HG02970 (cell line): Measurements from ENCODE around the gene MGRN1.
"Not testable (repeated sequence)": the region's sequence is repeated elsewhere in the genome, so short reads cannot be mapped to it uniquely, and the experiment has no call there.

Experiments used
- ATAC-seq: cut with Tn5 transposase; IDR thresholded peaks from one replicate; pipeline ENCODE4 v1.9.1; 2021; ENCODE audit warnings: mild to moderate bottlenecking, moderate library complexity, moderate number of reproducible peaks; ENCODE audit not compliant: unreplicated experiment, low FRiP score

The MGRN1 gene

GRCh38 chr16:4649744-4650442 lies 25.3 kb downstream of the MGRN1 start:
- no peak for ATAC-seq

DNA sequence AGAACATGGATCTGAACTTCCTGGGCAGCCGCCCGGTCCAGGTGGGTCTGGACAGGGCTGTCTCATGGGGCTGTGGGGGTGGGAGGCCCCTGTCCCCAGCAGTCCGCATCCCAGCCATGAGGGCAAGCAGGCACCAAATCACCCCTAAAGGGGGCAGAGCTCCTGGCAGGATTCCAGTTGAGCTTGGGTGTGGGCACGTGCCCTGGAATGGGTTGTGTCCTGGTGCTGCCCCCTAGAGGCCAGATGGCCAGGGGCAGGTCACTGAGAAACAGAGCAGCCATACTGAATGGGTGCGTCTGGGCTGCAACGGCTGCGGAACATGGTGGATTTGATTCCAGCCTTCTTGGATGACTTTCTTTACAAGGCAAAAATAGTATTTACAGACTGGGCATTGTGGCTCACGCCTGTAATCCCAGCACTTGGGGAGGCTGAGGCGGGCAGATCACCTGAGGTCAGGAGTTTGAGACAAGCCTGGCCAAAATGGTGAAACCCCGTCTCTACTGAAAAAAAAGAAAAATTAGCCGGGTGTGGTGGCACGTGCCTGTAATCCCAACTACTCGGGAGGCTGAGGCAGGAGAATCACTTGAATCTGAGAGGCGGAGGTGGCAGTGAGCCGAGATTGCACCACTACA lies 25.9 kb downstream of the MGRN1 start:
- not testable (repeated sequence) for ATAC-seq

DNA sequence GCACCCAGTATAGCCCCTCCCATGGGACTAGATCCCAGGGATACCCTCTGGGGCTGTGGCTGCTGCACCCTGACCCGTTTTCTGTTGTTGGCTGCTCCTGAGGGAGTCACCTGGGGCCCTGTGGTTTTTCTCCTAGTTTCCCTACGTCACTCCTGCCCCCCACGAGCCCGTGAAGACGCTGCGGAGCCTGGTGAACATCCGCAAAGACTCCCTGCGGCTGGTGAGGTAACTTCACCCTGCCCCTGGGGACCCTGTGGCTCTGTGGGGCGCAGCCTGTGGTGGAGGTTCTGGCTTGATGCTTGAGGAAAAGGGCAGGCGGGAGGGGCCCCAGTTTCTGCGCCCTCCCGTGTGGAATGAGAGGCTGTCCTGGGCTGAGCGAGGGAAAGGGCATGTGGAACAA lies 27.2 kb downstream of the MGRN1 start:
- no peak for ATAC-seq

- no peak for ATAC-seq
Measured at GRCh38 chr16:4652561-4652960, 27.9 kb downstream of the MGRN1 start.

- ATAC-seq = no peak
Measured at GRCh38 chr16:4654011-4654963, 29.7 kb downstream of the MGRN1 start.

- no peak for ATAC-seq
Measured at GRCh38 chr16:4654964-4655590, 30.5 kb downstream of the MGRN1 start.

DNA sequence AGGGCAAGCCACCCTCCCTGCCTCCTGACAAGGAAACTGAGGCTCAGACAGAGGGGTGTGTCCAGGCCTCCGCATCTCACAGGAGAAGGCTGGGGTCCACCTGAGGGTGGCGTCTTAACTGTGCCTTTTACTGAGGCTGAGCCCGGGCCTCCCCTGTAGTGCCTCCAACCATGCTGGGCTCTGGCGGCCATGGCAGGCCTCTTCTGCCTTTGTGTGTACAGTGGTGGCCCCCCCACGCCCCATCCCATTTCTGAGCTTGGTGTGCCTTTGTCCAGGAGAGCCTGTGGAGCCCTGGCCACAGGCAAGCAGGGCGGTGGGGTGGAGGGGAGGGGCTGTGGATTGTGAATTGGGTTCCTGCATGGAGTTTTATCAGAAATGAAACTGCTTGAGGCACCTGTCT lies 31.2 kb downstream of the MGRN1 start:
- no peak for ATAC-seq

DNA sequence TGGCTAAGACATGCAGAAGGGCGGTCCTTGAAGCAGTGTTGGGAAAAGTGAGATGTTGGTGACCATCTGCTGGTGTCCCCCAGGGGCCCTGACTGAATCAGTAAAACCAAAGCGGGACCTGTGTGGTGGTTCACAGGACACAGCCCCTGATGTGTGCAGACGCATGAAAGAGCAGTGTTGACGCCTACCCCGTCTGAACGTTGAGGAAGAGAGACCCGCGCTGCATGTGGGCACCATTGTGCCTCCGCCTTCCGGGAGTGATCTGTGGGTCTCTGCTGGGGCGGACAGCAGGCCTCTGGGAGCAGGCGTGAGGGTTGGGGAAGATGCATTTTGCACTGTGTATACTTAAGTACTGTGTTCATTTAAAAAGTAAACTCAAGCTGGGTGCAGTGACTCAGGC lies 31.6 kb downstream of the MGRN1 start:
- no peak for ATAC-seq

DNA sequence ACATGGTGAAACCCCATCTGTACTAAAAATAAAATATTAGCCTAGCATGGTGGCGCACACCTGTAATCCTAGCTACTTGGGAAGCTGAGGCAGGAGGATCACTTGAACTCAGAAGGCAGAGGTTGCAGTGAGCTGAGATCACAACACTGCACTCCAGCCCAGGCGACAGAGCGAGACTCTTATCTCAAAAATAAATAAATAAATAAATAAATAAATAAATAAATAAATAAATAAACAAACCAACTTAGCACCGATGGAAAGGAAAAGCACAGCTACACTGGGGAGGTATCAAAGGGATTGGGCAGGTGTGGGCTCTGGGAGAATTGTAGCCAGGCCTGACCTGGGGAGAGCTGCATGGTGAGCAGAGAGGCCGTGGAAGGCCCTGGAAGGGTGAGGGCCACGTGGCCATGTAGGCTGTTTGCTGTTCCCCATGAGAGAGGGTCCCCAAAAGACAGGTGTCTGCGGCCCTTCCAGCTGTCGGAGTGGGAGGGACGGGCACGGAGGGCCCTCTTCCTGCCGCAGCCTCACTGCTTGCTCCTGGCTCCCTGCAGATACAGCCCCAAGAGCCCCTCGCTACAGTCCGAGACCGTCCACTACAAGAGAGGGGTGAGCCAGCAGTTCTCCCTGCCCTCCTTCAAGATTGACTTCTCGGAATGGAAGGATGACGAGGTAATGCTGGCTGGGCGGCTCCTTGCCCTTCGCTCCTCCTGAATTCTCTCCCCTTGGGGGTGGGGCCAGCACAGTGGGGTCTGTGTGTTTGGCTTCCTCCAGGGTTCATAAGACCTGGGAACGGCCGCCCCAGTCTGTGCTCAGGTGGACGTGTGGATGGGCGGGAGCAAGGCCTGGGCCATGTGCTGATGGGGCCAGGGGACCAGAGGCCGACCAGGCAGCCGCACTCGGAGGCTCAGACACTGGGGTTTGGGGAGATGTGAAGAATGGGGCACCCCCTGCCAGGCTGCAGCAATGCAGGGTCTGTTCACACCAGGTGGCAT lies 32.4 kb downstream of the MGRN1 start:
- ATAC-seq = no peak

- no peak for ATAC-seq
Measured at GRCh38 chr16:4659363-4660353, 35.0 kb downstream of the MGRN1 start.

DNA sequence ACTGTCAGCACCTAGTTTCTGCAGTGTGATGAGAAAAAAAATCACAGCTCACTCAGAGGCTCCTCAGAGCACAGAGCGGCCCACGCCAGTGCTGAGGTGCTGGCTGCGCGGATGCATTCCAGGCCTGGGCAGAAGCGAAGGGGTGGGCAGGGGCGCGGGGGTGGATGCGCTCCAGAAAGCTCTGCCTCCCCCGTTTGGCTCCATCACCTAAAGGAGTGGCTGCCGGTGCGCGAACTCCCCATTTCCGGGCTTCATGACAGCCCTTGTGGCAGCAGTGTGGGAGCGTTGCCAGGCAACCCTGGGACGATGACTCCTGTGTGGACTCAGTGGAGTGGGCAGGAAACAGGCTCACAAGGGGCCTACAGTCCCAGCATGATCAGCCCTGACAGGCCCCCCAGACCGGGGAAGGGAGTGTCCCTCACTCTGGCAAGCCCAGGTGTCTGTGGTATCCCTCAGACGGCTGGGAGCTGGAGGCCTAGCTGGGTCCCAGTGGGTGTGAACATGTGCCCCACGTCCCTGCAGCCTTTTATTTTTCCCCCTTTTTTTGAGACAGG lies 35.9 kb downstream of the MGRN1 start:
- ATAC-seq = no peak

DNA sequence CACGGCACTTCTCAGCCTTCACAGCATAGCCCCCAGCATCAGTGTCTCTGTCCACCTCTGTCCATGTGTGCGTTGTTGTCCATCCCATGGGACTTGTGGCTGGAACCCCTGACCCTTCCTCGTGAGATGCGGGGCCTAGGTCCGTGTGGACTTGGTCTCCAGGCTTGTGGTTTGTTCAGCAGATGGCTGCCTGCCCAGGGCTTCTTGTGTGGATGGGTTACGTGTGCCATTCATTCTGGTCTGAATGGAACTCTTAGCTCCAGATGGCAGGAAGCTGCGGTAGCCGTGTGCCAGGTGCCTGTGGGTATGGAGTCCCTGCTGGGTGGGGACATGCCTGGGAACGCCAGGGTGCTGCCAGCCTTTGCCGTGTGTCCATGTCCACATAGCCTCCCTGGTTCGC lies 37.0 kb downstream of the MGRN1 start:
- ATAC-seq = no peak

DNA sequence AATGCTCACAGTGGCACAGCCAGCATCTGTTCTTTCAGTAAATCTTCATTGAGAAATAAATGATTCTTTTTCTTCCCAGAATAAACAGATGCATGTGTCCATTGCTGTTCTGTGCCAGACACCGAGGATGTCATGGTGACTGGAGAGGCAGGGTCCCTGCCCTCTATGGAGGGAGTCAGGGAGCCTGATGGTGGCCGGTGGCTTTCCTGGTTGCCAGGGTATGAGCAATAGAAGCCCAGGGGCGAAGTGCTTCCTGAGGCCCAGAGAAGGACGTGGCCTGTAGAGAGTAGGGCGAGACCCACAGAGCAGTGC lies 38.8 kb downstream of the MGRN1 start:
- no peak for ATAC-seq

DNA sequence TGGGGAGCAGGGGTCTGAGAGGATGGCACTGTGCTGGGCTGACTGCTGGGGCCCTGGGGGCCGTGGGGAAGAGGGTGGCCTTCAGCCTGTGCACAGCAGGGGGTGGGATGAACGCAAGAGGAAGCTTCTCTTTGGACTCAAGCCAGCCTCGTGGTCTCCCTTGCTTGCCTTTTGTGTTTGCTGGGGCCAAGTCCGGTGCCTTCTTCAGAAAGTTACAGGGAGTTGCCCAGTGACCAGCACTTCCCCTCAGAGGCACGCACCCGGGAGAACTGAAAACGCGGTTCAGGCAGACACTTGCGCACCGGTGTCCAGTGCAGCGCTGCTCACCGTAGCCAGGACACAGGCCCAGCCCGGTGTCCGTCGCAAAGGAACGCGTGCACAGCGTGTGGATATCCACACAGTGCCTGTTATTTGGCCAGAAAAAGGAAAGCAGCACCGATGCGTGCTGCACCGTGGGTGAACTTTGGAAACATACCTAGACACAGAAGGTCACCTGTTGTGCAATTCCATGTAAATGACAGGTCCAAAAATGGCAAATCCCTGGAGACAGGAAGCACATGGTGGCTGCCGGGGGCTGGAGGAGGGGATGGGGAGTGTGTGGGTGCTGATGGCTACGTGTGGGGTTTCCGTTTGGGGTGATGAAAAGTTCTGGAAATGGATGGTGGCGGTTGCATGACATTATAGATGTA lies 39.3 kb downstream of the MGRN1 start:
- no peak for ATAC-seq

- no peak for ATAC-seq
Measured at GRCh38 chr16:4664538-4665418, 40.2 kb downstream of the MGRN1 start.

DNA sequence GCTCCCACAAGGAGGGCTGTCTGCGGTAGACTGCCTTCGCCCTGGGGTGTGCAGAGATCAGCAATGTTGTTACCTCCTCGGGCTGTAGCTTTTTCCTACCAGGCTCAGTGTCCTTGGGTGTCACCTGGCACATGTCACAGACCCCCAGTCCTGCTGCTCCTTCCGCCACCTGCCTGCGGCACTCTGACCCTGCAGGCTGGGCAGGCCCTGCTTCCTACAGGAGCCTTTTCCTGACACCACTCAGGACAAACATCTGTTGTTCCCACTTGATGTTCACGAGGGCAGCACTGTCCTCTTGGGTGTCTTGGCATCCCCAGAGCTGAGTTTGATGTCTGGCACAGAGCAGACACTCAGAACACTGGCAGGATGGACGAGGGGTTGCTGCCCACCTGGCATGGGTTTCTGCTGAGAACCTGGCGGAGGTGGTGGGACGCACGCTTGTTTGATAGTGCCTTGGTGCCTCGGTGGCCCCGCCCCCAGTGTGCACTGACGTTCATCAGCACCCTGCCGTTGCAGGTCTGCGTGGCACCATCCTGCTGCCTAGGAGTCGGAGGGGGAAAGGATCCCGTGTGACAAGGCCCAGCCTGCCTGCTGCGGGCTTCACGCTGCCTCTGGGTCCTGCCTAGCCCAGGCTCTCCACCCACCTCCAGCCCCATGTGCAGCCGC lies 42.0 kb downstream of the MGRN1 start:
- ATAC-seq = no peak
